H1 (cell line): ENCODE measurements around the gene EXOC1. TPM values are rescaled to one million over a fixed set of nuclear protein-coding genes. Genes with fewer than 3 reads are reported as not detected.

Experiments
- MAFK ChIP-seq: IDR thresholded peaks from 2 replicates; pipeline ENCODE4 v1.6.1; 2012; ENCODE audit warnings: low read depth, mild to moderate bottlenecking, improper control_type of control experiment, low read length
- TAF7 ChIP-seq: optimal IDR thresholded peaks from 2 replicates; pipeline ENCODE3; 2011; ENCODE audit warnings: low read depth, mild to moderate bottlenecking, inconsistent platforms, low read length, moderate library complexity, borderline replicate concordance
- polyA plus RNA-seq, 7 experiments: library from polyadenylated mRNA; depleted of rRNA in 3 of 7; stranded (reverse) in 5 of 7; unstranded in 2 of 7; fragments of >200 nt in 5 of 7; fragments of 200-250 nt in 2 of 7; gene quantifications; 1 replicate in 5 of 7; 2 replicates in 1 of 7; 4 replicates in 1 of 7; pipeline versions ENCODE4 v1.2.1 to v1.2.3, GENCODE V29; 2011 to 2013; ENCODE audit warnings: missing spikeins in 2 of 7, mixed read lengths in 2 of 7
- total RNA-seq: library from RNA; stranded (reverse); fragmentation: NEBNext Ultra II Directional; extraction: Animal tissue kit (Norgen Biotek cat#: 25700); gene quantifications from 2 replicates; pipeline ENCODE4 v1.2.1, GENCODE V29; 2021

EXOC1 gene
- total and polyA plus RNA-seq, 2 of the 8 experiments (the other 6 are each of a cell fraction or from before 2014, with no cell fraction given): 5.9 to 19.6 TPM

GRCh38 chr4:55865228-55865806 lies 11.9 kb downstream of the EXOC1 start (continued):
- TF ChIP-seq TAF7: no peak
- no peak for TF ChIP-seq MAFK
